ENCODE data around the gene OR13D1.

- TF ChIP-seq HDAC2 (IDR thresholded peaks at IDR 0.05) (no peak), TEAD4 (IDR thresholded peaks at IDR 0.05; ENCODE audit: low read length) (no peak), TEAD4 (CRISPR knock-in tag; IDR thresholded peaks at IDR 0.05; ENCODE audit: borderline replicate concordance) (no peak), ATF2 (CRISPR knock-in tag; IDR thresholded peaks at IDR 0.05) (no peak), THRA (IDR thresholded peaks at IDR 0.05) (no peak), ZNF77 (CRISPR knock-in tag; IDR thresholded peaks at IDR 0.05) (no peak), SREBF2 (CRISPR knock-in tag; IDR thresholded peaks at IDR 0.05) (no peak), SP1 (CRISPR knock-in tag; IDR thresholded peaks at IDR 0.05) (no peak), LEF1 (IDR thresholded peaks at IDR 0.05) (no peak), ZNF561 (CRISPR knock-in tag; conservative IDR thresholded peaks at IDR 0.05) (no peak), CTCF (IDR thresholded peaks at IDR 0.05 in 2 of 3, conservative IDR thresholded peaks at IDR 0.05 in 1 of 3; ENCODE audit: insufficient read depth in 2 of 3, low read depth in 1 of 3, low read length in 3 of 3) (no peak), MAX (CRISPR knock-in tag; IDR thresholded peaks at IDR 0.05) (no peak), NONO (IDR thresholded peaks at IDR 0.05; ENCODE audit: low read depth in 2 of 2, low read length in 1 of 2) (no peak), BHLHE40 (IDR thresholded peaks at IDR 0.05; ENCODE audit: low read length) (no peak)
These were observed 6.0 kb downstream of the OR13D1 start for GRCh38 chr9:104700306-104700705.
